Right lobe of liver (tissue), 4 donors: ENCODE measurements around the gene AHNAK2.

ENCODE experiments used
- POLR2A ChIP-seq: fragments of 450-650 bp; IDR thresholded peaks from one replicate; pipeline ENCODE4 v1.6.1; 2017; ENCODE audit warnings: antibody characterized with exemption, mild to moderate bottlenecking
- TF ChIP-seq, protein P1 (sequence below), 4 donors: fragments of 200-600 bp in 3 of 4; fragments of 450-650 bp in 1 of 4; IDR thresholded peaks; one replicate each; pipeline versions ENCODE4 v1.5.1 to v1.8.0; 2016 to 2022; ENCODE audit warnings: antibody characterized with exemption in 4 of 4, mild to moderate bottlenecking in 2 of 4
- donor health status: DM: no; HTN: no; CAD: no.
- donor health status: DM: no; HTN: no; CAD: no.
- donor health status: DM: no; HTN: yes; CAD: no.

DNA sequence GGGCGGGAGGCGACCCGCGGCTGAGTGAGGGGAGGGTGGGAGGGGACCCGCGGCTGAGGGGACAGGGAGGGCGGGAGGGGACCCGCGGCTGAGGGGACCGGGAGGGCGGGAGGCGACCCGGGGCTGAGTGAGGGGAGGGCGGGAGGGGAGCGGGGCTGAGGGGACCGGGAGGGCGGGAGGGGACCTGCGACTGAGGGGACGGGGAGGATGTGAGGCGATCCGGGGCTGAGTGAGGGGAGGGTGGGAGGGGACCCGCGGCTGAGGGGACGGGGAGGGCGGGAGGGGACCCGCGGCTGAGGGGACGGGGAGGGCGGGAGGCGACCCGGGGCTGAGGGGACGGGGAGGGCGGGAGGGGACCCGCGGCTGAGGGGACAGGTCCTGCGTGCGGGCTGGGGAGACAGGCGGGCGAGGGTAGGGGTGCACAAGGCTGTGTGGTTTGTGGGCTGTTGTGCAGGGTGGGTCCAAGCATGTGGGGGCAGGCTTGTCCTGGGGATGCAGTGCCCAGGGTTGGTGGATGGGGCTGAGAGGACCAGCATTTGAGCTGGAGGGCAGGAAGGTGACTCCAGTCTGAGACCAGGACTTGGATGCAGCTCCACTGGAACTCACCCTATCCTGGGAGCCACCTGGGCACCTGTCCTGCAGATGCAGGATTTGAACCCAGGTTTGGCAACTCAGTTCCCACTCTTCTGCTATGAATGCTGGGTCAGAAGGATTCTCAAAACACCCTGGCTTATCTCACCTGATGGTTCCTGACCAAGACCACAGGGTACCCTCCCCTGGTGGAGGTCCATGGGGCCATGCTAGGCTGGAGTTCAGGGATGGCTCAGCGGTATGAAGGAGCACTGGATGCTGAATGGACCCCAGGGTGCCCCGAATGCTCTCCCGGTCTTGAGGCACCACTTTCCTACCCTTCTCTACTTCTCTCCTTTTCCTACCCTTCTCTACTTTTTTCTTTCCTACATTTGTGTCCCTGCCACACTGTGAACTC, 44.1 kb downstream of the AHNAK2 start:
- TF ChIP-seq, protein P1, sequence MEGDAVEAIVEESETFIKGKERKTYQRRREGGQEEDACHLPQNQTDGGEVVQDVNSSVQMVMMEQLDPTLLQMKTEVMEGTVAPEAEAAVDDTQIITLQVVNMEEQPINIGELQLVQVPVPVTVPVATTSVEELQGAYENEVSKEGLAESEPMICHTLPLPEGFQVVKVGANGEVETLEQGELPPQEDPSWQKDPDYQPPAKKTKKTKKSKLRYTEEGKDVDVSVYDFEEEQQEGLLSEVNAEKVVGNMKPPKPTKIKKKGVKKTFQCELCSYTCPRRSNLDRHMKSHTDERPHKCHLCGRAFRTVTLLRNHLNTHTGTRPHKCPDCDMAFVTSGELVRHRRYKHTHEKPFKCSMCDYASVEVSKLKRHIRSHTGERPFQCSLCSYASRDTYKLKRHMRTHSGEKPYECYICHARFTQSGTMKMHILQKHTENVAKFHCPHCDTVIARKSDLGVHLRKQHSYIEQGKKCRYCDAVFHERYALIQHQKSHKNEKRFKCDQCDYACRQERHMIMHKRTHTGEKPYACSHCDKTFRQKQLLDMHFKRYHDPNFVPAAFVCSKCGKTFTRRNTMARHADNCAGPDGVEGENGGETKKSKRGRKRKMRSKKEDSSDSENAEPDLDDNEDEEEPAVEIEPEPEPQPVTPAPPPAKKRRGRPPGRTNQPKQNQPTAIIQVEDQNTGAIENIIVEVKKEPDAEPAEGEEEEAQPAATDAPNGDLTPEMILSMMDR (IDR thresholded peaks at IDR 0.05): no peak
- TF ChIP-seq POLR2A: no peak
